Neural progenitor cell (in vitro differentiated cells): ENCODE data around the gene GATA5.

Experiments
- CTCF ChIP-seq: fragments of 200-600 bp; sonication (generic); IDR thresholded peaks from 2 replicates; pipeline ENCODE4 v1.5.1; 2017; ENCODE audit warnings: antibody characterized with exemption, mild to moderate bottlenecking
- EZH2 ChIP-seq: fragments of 200-600 bp; sonication (generic); IDR thresholded peaks from 2 replicates; pipeline ENCODE4 v1.6.1; 2017; ENCODE audit warnings: antibody characterized with exemption, mild to moderate bottlenecking, moderate library complexity

DNA sequence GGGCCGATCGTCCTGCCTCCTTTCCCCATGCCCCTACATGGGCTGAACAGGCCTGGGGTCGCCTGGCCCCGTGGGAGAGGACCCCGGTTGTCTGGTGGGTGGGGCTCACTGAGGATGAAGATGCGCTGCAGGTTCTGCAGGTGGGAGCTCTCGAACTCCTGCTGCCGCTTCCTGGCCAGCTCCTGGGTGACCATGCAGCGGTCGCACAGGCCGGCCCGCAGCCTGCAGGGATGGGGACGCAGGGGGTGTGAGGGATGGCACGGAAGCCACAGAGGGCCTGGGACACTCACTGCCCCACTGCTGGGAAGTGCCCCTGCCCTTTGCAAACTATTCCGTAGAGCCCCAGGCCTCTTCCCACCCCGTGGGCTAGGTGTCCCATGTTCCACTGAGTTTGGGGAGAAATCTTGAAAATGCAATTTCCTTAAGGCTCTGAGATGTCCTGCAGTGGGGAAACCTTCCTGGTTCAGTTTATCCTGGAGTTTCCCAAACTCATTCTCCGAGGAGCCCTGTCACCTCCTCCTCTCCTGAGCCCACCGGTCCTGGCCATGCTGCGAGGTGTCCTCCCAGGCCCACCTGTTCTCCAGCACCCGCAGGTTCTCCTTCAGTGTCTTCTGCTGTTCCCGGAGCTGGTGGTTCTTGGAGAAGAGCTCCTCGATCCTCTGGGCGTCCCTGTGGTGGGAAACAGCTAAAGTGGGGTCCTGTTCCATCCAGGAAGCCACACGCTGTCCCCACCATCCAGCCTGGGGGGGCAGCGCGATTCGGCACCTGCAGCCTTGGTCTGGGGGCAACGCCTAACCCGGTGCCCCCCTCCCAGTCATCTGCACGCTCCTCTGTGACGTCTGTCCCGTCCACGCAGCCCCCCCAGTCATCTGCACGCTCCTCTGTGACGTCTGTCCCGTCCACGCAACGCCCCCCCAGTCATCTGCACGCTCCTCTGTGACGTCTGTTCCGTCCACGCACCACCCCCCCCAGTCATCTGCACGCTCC is 58.9 kb downstream of the GATA5 start:
- TF ChIP-seq EZH2 (no peak), CTCF (no peak)
